Tibial nerve (tissue), 4 donors: ENCODE data around the gene ITGAD. TPM values are rescaled to one million over a fixed set of nuclear protein-coding genes. Genes with fewer than 3 reads are reported as not detected.

Experiments used
- DNase-seq, 2 donors: peaks; one replicate each; pipeline ENCODE4 v3.0.0-alpha.2; 2019; ENCODE audit warnings: low spot score in 2 of 2
- H3K27ac ChIP-seq, 4 donors: fragments of 200-600 bp; sonication (generic) in 3 of 4; one replicate each; pipeline ENCODE4 v1.5.1; 2017 to 2019; ENCODE audit warnings: mild to moderate bottlenecking in 1 of 4
- H3K27me3 ChIP-seq, 2 donors: fragments of 200-600 bp; sonication (generic) in 1 of 2; one replicate each; pipeline versions ENCODE4 v1.5.1 to v1.6.0; 2017 to 2019
- H3K36me3 ChIP-seq, 3 donors: fragments of 200-600 bp; sonication (generic); one replicate each; pipeline ENCODE4 v1.5.1; 2018 to 2019
- H3K4me1 ChIP-seq, 4 donors: fragments of 200-600 bp; sonication (generic) in 3 of 4; one replicate each; pipeline ENCODE4 v1.5.1; 2017 to 2019
- H3K4me3 ChIP-seq, 4 donors: fragments of 200-600 bp; sonication (generic) in 3 of 4; one replicate each; pipeline ENCODE4 v1.5.1; 2017 to 2019; ENCODE audit warnings: mild to moderate bottlenecking in 1 of 4, moderate library complexity in 1 of 4
- H3K9me3 ChIP-seq, 4 donors: fragments of 200-600 bp; sonication (generic) in 3 of 4; one replicate each; pipeline ENCODE4 v1.5.1; 2017 to 2019
- CTCF ChIP-seq, 5 experiments: fragments of 200-600 bp in 3 of 5; fragments of 450-650 bp in 2 of 5; sonication (generic) in 3 of 5; IDR thresholded peaks; one replicate each; pipeline ENCODE4 v1.5.1; 2016 to 2019; ENCODE audit warnings: antibody characterized with exemption in 5 of 5, mild to moderate bottlenecking in 3 of 5, moderate library complexity in 2 of 5
- EP300 ChIP-seq, 2 donors: sonication (generic); formaldehyde crosslinking; IDR thresholded peaks; one replicate each; pipeline ENCODE4 v1.6.1; 2017; ENCODE audit warnings: antibody characterized with exemption in 2 of 2, mild to moderate bottlenecking in 1 of 2
- POLR2A ChIP-seq, 2 donors: fragments of 450-650 bp; IDR thresholded peaks; one replicate each; pipeline ENCODE4 v1.6.1; 2017; ENCODE audit warnings: antibody characterized with exemption in 2 of 2, mild to moderate bottlenecking in 2 of 2, moderate library complexity in 2 of 2
- WGBS, 2 donors: methylation state at CpG; one replicate each; pipeline ENCODE4 v1.1.5; 2018; 5-methylcytosine and 5-hydroxymethylcytosine counted together
- total RNA-seq, 4 donors: library from RNA; depleted of rRNA; stranded (reverse); fragments of >200 nt; gene quantifications; one replicate each; pipeline ENCODE4 v1.1.0, GENCODE V29; 2016

The ITGAD gene
- total RNA-seq, 4 donors from 2014 or later = under 0.01 to 0.22 TPM; not detected in 2

- H3K27me3 ChIP-seq = no peaks in the 10 kb centered on the region
- WGBS, 2 donors = 89% methylated on average over 5 of the region's 5 CpGs
- H3K4me3 ChIP-seq = no peak overlapping the region
- no peaks in the 10 kb centered on the region for H3K4me1 ChIP-seq
- no peak for DNase-seq
- peaks cover 0 to 4% (median 0%) of the 10 kb centered on the region in 4 donors for H3K9me3 ChIP-seq
- H3K36me3 ChIP-seq = no peaks in the 10 kb centered on the region
- no peak overlapping the region for H3K27ac ChIP-seq
- TF ChIP-seq CTCF (IDR thresholded peaks at IDR 0.05) (no peak), POLR2A (IDR thresholded peaks at IDR 0.05) (no peak), EP300 (IDR thresholded peaks at IDR 0.05) (no peak)
Measured at GRCh38 chr16:31417916-31418315, 24.8 kb downstream of the ITGAD start.

DNA sequence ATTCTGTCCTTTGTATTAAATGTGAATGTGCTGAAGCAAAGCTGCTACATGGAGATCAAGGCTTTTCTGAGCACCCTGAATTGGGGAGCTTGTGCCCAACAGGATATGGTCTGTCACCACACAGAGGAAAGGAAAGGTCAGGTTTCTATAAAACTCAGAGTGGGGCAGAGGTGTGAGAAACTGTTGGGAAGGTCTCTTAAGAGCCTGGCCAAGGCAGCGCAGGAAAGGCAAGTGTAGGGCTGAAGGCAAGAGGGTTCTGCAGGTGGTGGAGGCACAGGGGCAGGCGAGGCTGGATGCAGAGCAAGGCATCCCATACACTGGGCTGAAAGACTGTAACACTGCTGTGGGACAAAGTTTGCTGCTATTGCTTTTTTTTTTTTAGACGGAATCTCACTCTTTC is 26.9 kb downstream of the ITGAD start:
- H3K4me3 ChIP-seq = no peak overlapping the region
- H3K27me3 ChIP-seq = no peaks in the 10 kb centered on the region
- no peaks in the 10 kb centered on the region for H3K4me1 ChIP-seq
- WGBS, 2 donors = 80% methylated on average over 3 of the region's 3 CpGs
- H3K27ac ChIP-seq = no peak overlapping the region
- H3K36me3 ChIP-seq = no peaks in the 10 kb centered on the region
- no peak for TF ChIP-seq CTCF (IDR thresholded peaks at IDR 0.05)
- TF ChIP-seq POLR2A (IDR thresholded peaks at IDR 0.05) = no peak
- TF ChIP-seq EP300 (IDR thresholded peaks at IDR 0.05) = no peak
- DNase-seq = no peak
- peaks cover 0 to 4% (median 0%) of the 10 kb centered on the region in 4 donors for H3K9me3 ChIP-seq

- H3K27me3 ChIP-seq = no peaks in the 10 kb centered on the region
- 70% methylated on average over 6 of the region's 6 CpGs for WGBS, 2 donors
- no peaks in the 10 kb centered on the region for H3K4me1 ChIP-seq
- DNase-seq = no peak
- TF ChIP-seq EP300 (IDR thresholded peaks at IDR 0.05) = no peak
- TF ChIP-seq CTCF (IDR thresholded peaks at IDR 0.05) = no peak
- TF ChIP-seq POLR2A (IDR thresholded peaks at IDR 0.05) = no peak
- H3K9me3 ChIP-seq = peaks cover 0 to 4% (median 0%) of the 10 kb centered on the region in 4 donors
- no peaks in the 10 kb centered on the region for H3K36me3 ChIP-seq
- H3K27ac ChIP-seq = no peak overlapping the region
- H3K4me3 ChIP-seq = no peak overlapping the region
Measured at GRCh38 chr16:31421587-31421986, 28.5 kb downstream of the ITGAD start.

DNA sequence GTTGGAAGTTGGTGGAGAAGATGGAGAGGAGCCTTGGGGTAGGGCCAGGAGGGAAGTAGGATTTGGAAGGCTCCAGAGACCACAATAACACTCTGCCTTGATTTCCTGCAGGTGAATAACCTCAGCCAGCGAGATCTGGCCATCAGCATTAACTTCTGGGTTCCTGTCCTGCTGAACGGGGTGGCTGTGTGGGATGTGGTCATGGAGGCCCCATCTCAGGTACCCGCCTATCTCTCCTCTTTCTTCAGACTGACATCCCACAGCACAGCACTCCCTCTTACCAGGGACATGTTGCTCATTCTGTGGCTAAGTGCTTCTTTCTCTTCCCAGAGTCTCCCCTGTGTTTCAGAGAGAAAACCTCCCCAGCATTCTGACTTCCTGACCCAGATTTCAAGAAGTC is 30.1 kb downstream of the ITGAD start:
- no peak for TF ChIP-seq CTCF (IDR thresholded peaks at IDR 0.05)
- no peak for TF ChIP-seq EP300 (IDR thresholded peaks at IDR 0.05)
- TF ChIP-seq POLR2A (IDR thresholded peaks at IDR 0.05) = no peak
- Histone ChIP-seq H3K4me3 (no peak overlapping the region), H3K4me1 (peaks cover 0 to 10% (median 4%) of the 10 kb centered on the region in 4 donors), H3K27me3 (no peaks in the 10 kb centered on the region), H3K9me3 (no peaks in the 10 kb centered on the region), H3K36me3 (no peaks in the 10 kb centered on the region), H3K27ac (no peak overlapping the region)
- no peak for DNase-seq
- 68 to 71% methylated on average over 3 of the region's 3 CpGs for WGBS, 2 donors

- DNase-seq = no peak
- Histone ChIP-seq H3K27me3 (no peaks in the 10 kb centered on the region), H3K36me3 (no peaks in the 10 kb centered on the region), H3K27ac (no peak overlapping the region), H3K4me1 (peaks cover 0 to 11% (median 4%) of the 10 kb centered on the region in 4 donors), H3K4me3 (no peak overlapping the region), H3K9me3 (no peaks in the 10 kb centered on the region)
- TF ChIP-seq EP300 (IDR thresholded peaks at IDR 0.05) (no peak), CTCF (IDR thresholded peaks at IDR 0.05) (no peak), POLR2A (IDR thresholded peaks at IDR 0.05) (no peak)
- 74 to 77% methylated on average over 10 to 12 of the region's 12 CpGs for WGBS, 2 donors
Measured at GRCh38 chr16:31423801-31424200, 30.7 kb downstream of the ITGAD start.
